HPDE6-E6E7 (cell line): ENCODE measurements around the gene KBTBD13.

Experiments
- DNase-seq: peaks from one replicate; pipeline ENCODE4 v3.0.0; 2011; ENCODE audit warnings: missing footprints; ENCODE audit errors: extremely low spot score

The KBTBD13 gene

GRCh38 chr15:65051266-65051665, 25.3 kb upstream of the KBTBD13 start:
- DNase-seq, result no peak

- no peak for DNase-seq
Measured at GRCh38 chr15:65052956-65053355, 23.6 kb upstream of the KBTBD13 start.

GRCh38 chr15:65054333-65055200, 22.0 kb upstream of the KBTBD13 start:
- peak; percentile 69 for DNase-seq

GRCh38 chr15:65055201-65055870, 21.2 kb upstream of the KBTBD13 start:
- DNase-seq, result no peak

GRCh38 chr15:65056106-65056505, 20.4 kb upstream of the KBTBD13 start:
- no peak for DNase-seq

- DNase-seq, result peak; percentile 50
Measured at GRCh38 chr15:65056868-65057548, 19.5 kb upstream of the KBTBD13 start.

- DNase-seq, result no peak
Measured at GRCh38 chr15:65057549-65057940, 19.0 kb upstream of the KBTBD13 start.

- no peak for DNase-seq
Measured at GRCh38 chr15:65058394-65059368, 17.9 kb upstream of the KBTBD13 start.

- no peak for DNase-seq
Measured at GRCh38 chr15:65059369-65059750, 17.2 kb upstream of the KBTBD13 start.

- DNase-seq, result no peak
Measured at GRCh38 chr15:65059931-65060596, 16.5 kb upstream of the KBTBD13 start.

- DNase-seq, result no peak
Measured at GRCh38 chr15:65060641-65061397, 15.7 kb upstream of the KBTBD13 start.

- no peak for DNase-seq
Measured at GRCh38 chr15:65062061-65062460, 14.5 kb upstream of the KBTBD13 start.

- no peak for DNase-seq
Measured at GRCh38 chr15:65062726-65063125, 13.8 kb upstream of the KBTBD13 start.

GRCh38 chr15:65066001-65066634, 10.4 kb upstream of the KBTBD13 start:
- no peak for DNase-seq

- DNase-seq, result no peak
Measured at GRCh38 chr15:65066635-65067316, 9.8 kb upstream of the KBTBD13 start.

- no peak for DNase-seq
Measured at GRCh38 chr15:65067317-65067644, 9.3 kb upstream of the KBTBD13 start.

GRCh38 chr15:65067645-65068402, 8.7 kb upstream of the KBTBD13 start, which contains the start of gene RASL12:
Gene RASL12 (minus strand): TSS chr15:65067991. CDS start chr15:65067835, 156 bp downstream.
- DNase-seq, result no peak

- no peak for DNase-seq
Measured at GRCh38 chr15:65068403-65068788, 8.2 kb upstream of the KBTBD13 start.
